K562 (cell line): ENCODE measurements around the gene TSC22D3. TPM values are rescaled to one million over a fixed set of nuclear protein-coding genes. Genes with fewer than 3 reads are reported as not detected.
A peak's percentile ranks its signal among the peaks of the same experiment; 100 is the strongest.

ENCODE experiments used
- ATF1 ChIP-seq, 2 experiments: fragments of 450-650 bp in 1 of 2; IDR thresholded peaks; 2 replicates each; pipeline ENCODE4 v1.6.1; 2016; ENCODE audit warnings: missing compliant biosample characterization in 1 of 2, missing genetic modification characterization in 1 of 2
- CLOCK ChIP-seq: fragments of 250-450 bp; sonication (Bioruptor Pico); IDR thresholded peaks from 2 replicates; pipeline ENCODE4 v1.4.0; 2020; ENCODE audit warnings: mild to moderate bottlenecking, moderate library complexity, borderline replicate concordance
- EP300 ChIP-seq: IDR thresholded peaks from 2 replicates; pipeline ENCODE4 v1.6.1; 2012; ENCODE audit warnings: low read length, improper control_type of control experiment
- ESRRB ChIP-seq: fragments of 250-450 bp; sonication (Bioruptor Pico); IDR thresholded peaks from 2 replicates; pipeline ENCODE4 v1.5.0; 2020; ENCODE audit warnings: mild to moderate bottlenecking, moderate library complexity, borderline replicate concordance
- GABPA ChIP-seq: fragments of 200-800 bp; sonication (Bioruptor generic); conservative IDR thresholded peaks from 2 replicates; pipeline ENCODE4 v1.6.1; 2016; ENCODE audit warnings: low read depth, missing genetic modification characterization, missing compliant biosample characterization
- HMG20B ChIP-seq: fragments of 250-450 bp; sonication (Bioruptor Pico); IDR thresholded peaks from 2 replicates; pipeline ENCODE4 v1.5.0; 2021; ENCODE audit warnings: mild to moderate bottlenecking
- HSF4 ChIP-seq: fragments of 250-450 bp; sonication (Bioruptor Pico); IDR thresholded peaks from 2 replicates; pipeline ENCODE4 v2.1.2; 2022; ENCODE audit warnings: mild to moderate bottlenecking, moderate library complexity, borderline replicate concordance
- NEUROD1 ChIP-seq: fragments of 150-350 bp; IDR thresholded peaks from 2 replicates; pipeline ENCODE4 v1.6.1; 2014; ENCODE audit warnings: borderline replicate concordance, low read length, low read depth; ENCODE audit not compliant: partially characterized antibody
- POLR2H ChIP-seq: IDR thresholded peaks from 2 replicates; pipeline ENCODE4 v1.6.1; 2016; ENCODE audit warnings: missing genetic modification characterization, low read depth, mild to moderate bottlenecking, control low read depth, missing compliant biosample characterization, moderate library complexity
- RAD21 ChIP-seq, 2 experiments: fragments of 250-450 bp in 1 of 2; fragments of 450-650 bp in 1 of 2; sonication (Bioruptor Pico) in 1 of 2; formaldehyde crosslinking in 1 of 2; IDR thresholded peaks in 1 of 2; conservative IDR thresholded peaks in 1 of 2; 2 replicates each; pipeline versions ENCODE4 v1.4.0 to v1.8.0; 2020 to 2022; ENCODE audit warnings: mild to moderate bottlenecking in 2 of 2, moderate library complexity in 1 of 2
- SMAD2 ChIP-seq: fragments of 150-350 bp; IDR thresholded peaks from 2 replicates; pipeline ENCODE4 v1.6.1; 2014; ENCODE audit warnings: low read depth, mild to moderate bottlenecking, low read length
- SMAD3 ChIP-seq: fragments of 450-650 bp; formaldehyde crosslinking; conservative IDR thresholded peaks from 2 replicates; pipeline ENCODE4 v1.4.0; 2020; ENCODE audit warnings: mild to moderate bottlenecking
- TFAP4 ChIP-seq: sonication (generic); formaldehyde crosslinking; IDR thresholded peaks from 2 replicates; pipeline ENCODE4 v1.8.0; 2022; ENCODE audit warnings: missing genetic modification reagents, mild to moderate bottlenecking, moderate library complexity, borderline replicate concordance
- ZNF232 ChIP-seq: sonication (generic); formaldehyde crosslinking; IDR thresholded peaks from 2 replicates; pipeline ENCODE4 v1.8.0; 2022; ENCODE audit warnings: mild to moderate bottlenecking, missing genetic modification reagents
- polyA plus RNA-seq, 8 experiments: library from polyadenylated mRNA; depleted of rRNA in 4 of 8; stranded (reverse) in 5 of 8; unstranded in 3 of 8; fragments of >200 nt; fragmentation: Nextera tagmentation in 2 of 8; fragmentation: Illumina TruSeq in 1 of 8; extraction: Ambion mirVana in 2 of 8; extraction: Trizol in 1 of 8; gene quantifications; 2 replicates each; pipeline versions ENCODE4 v1.2.1 to v1.2.3, GENCODE V29; 2011 to 2014; ENCODE audit warnings: inconsistent platforms in 1 of 8, missing spikeins in 1 of 8
- total RNA-seq, 7 experiments: library from RNA; depleted of rRNA in 6 of 7; stranded (reverse); fragments of >200 nt in 6 of 7; fragmentation: Illumina TruSeq in 2 of 7; extraction: Trizol in 2 of 7; gene quantifications; 2 replicates each; pipeline versions ENCODE4 v1.2.1 to v1.2.3, GENCODE V29; 2011 to 2021; ENCODE audit warnings: low replicate concordance in 1 of 7
- TF ChIP-seq, protein P1 (sequence below): fragments of 450-650 bp; IDR thresholded peaks from one replicate; pipeline ENCODE4 v1.6.1; 2018; ENCODE audit warnings: mild to moderate bottlenecking, moderate library complexity; ENCODE audit not compliant: partially characterized antibody
- TF ChIP-seq, protein P2 (sequence below), 2 experiments: fragments of 450-650 bp; IDR thresholded peaks; 2 replicates each; pipeline ENCODE4 v1.6.1; 2016
- TF ChIP-seq, protein P3 (sequence below), 2 experiments: fragments of 250-450 bp in 1 of 2; fragments of 450-650 bp in 1 of 2; sonication (Bioruptor Pico) in 1 of 2; IDR thresholded peaks; 2 replicates each; pipeline versions ENCODE4 v1.6.1 to v1.8.0; 2016 to 2021; ENCODE audit warnings: mild to moderate bottlenecking in 2 of 2, moderate library complexity in 2 of 2, missing compliant biosample characterization in 1 of 2, missing genetic modification characterization in 1 of 2

The TSC22D3 gene
- total and polyA plus RNA-seq, 9 of the 15 experiments (the other 6 are each of a cell fraction or from before 2014, with no cell fraction given), result 0.48 to 3.0 (median 0.87) TPM

DNA sequence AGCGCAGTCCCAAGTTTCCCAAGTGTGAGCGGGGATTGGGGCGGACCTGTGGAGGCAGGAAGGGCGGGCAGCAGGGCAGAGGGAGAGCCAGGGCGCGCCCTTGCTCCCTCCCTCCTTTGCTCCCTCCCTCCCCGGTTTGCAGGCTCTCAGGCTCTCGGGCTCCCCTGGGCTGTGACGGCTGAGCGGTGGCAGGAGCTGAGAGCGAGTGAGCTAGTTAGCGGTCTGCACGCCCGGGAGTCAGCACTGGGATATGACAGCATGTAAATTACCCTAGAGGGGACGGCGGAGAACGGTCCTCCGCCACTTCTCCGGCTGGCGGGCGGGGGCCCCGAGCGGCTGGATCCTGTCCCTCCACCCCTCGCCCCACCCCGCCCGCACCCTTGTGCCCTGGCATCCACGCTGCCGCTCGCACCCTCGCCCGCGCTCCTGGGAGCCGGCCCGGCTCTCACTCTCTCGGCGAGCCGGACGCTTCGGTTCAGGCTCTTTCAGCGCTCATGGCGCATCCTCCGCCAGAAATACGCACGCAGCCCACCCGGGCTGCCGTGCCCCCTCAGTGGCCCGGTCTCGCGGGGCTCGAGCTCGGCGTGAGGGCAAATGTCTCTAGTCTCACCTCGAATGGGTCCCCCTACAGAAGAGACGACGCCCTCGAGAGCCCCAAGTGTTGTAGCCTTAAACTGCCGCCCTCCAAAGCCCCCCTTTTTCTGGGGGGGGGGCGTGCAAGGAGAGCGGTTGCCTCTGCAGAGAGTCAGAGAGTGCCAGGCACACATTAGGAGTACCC is at the start of gene TSC22D3 (continued):
- TF ChIP-seq ZNF232 (CRISPR knock-in tag), result no peak
- TF ChIP-seq RAD21 (CRISPR knock-in tag; conservative IDR thresholded peaks at IDR 0.05 in 1 of 2, IDR thresholded peaks at IDR 0.05 in 1 of 2), result peak; percentile 38 to 60
- no peak for TF ChIP-seq GABPA (tag)
- TF ChIP-seq EP300, result no peak
- TF ChIP-seq ATF1 (CRISPR knock-in tag; IDR thresholded peaks at IDR 0.05), result no peak
- no peak for TF ChIP-seq ATF1 (tag; IDR thresholded peaks at IDR 0.05)
- TF ChIP-seq, protein P1, sequence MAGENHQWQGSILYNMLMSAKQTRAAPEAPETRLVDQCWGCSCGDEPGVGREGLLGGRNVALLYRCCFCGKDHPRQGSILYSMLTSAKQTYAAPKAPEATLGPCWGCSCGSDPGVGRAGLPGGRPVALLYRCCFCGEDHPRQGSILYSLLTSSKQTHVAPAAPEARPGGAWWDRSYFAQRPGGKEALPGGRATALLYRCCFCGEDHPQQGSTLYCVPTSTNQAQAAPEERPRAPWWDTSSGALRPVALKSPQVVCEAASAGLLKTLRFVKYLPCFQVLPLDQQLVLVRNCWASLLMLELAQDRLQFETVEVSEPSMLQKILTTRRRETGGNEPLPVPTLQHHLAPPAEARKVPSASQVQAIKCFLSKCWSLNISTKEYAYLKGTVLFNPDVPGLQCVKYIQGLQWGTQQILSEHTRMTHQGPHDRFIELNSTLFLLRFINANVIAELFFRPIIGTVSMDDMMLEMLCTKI, result no peak
- TF ChIP-seq, protein P2, sequence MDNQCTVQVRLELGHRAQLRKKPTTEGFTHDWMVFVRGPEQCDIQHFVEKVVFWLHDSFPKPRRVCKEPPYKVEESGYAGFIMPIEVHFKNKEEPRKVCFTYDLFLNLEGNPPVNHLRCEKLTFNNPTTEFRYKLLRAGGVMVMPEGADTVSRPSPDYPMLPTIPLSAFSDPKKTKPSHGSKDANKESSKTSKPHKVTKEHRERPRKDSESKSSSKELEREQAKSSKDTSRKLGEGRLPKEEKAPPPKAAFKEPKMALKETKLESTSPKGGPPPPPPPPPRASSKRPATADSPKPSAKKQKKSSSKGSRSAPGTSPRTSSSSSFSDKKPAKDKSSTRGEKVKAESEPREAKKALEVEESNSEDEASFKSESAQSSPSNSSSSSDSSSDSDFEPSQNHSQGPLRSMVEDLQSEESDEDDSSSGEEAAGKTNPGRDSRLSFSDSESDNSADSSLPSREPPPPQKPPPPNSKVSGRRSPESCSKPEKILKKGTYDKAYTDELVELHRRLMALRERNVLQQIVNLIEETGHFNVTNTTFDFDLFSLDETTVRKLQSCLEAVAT (IDR thresholded peaks at IDR 0.05), result no peak
- no peak for TF ChIP-seq HSF4 (CRISPR knock-in tag)
- TF ChIP-seq, protein P3, sequence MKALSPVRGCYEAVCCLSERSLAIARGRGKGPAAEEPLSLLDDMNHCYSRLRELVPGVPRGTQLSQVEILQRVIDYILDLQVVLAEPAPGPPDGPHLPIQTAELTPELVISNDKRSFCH (CRISPR knock-in tag; IDR thresholded peaks at IDR 0.05), result no peak
- TF ChIP-seq, protein P3 (tag; IDR thresholded peaks at IDR 0.05), result no peak
- no peak for TF ChIP-seq SMAD2
- no peak for TF ChIP-seq NEUROD1
- TF ChIP-seq POLR2H (tag), result no peak
- no peak for TF ChIP-seq SMAD3 (CRISPR knock-in tag)
- TF ChIP-seq TFAP4 (CRISPR knock-in tag), result peak; percentile 66; the same call in 1 of the 2 replicates
- TF ChIP-seq ESRRB (CRISPR knock-in tag), result no peak
- TF ChIP-seq CLOCK (CRISPR knock-in tag), result no peak
- no peak for TF ChIP-seq HMG20B
